SK-N-SH treated with all-trans-retinoic acid at 6 μM for 48 hours (cell line): ENCODE results near the gene TSPAN33.

Experiments used
- ARNTL ChIP-seq: fragments of 450-650 bp; formaldehyde crosslinking; IDR thresholded peaks from 2 replicates; pipeline ENCODE4 v1.5.0; 2020; ENCODE audit warnings: low read depth, mild to moderate bottlenecking, moderate library complexity, borderline replicate concordance
- BACH2 ChIP-seq: fragments of 250-450 bp; sonication (Bioruptor Pico); IDR thresholded peaks from 2 replicates; pipeline ENCODE4 v1.9.0; 2021; ENCODE audit warnings: mild to moderate bottlenecking, borderline replicate concordance
- CREB5 ChIP-seq: fragments of 250-450 bp; sonication (Bioruptor Pico); IDR thresholded peaks from 2 replicates; pipeline ENCODE4 v1.5.1; 2020; ENCODE audit warnings: low read depth, mild to moderate bottlenecking, moderate library complexity
- CSDC2 ChIP-seq: fragments of 250-450 bp; sonication (Bioruptor Pico); IDR thresholded peaks from 2 replicates; pipeline ENCODE4 v1.5.0; 2020; ENCODE audit warnings: mild to moderate bottlenecking, moderate library complexity
- GLIS3 ChIP-seq: fragments of 250-450 bp; sonication (Bioruptor Pico); IDR thresholded peaks from 2 replicates; pipeline ENCODE4 v1.5.0; 2020; ENCODE audit warnings: mild to moderate bottlenecking, moderate library complexity
- ISL1 ChIP-seq: fragments of 250-450 bp; sonication (Bioruptor Pico); IDR thresholded peaks from 2 replicates; pipeline ENCODE4 v2.1.2; 2022; ENCODE audit warnings: mild to moderate bottlenecking, moderate library complexity
- PPARA ChIP-seq: fragments of 250-450 bp; sonication (Bioruptor Pico); IDR thresholded peaks from 2 replicates; pipeline ENCODE4 v1.5.0; 2020; ENCODE audit warnings: mild to moderate bottlenecking, borderline replicate concordance
- RARB ChIP-seq: fragments of 250-450 bp; sonication (Bioruptor Pico); IDR thresholded peaks from 2 replicates; pipeline ENCODE4 v1.8.0; 2021; ENCODE audit warnings: mild to moderate bottlenecking, moderate library complexity
- SNAI2 ChIP-seq: fragments of 250-450 bp; sonication (Bioruptor Pico); IDR thresholded peaks from 2 replicates; pipeline ENCODE4 v1.5.0; 2020; ENCODE audit warnings: mild to moderate bottlenecking, moderate library complexity
- TCF4 ChIP-seq: fragments of 250-450 bp; sonication (Bioruptor Pico); IDR thresholded peaks from 2 replicates; pipeline ENCODE4 v1.8.0; 2021; ENCODE audit warnings: mild to moderate bottlenecking, moderate library complexity, borderline replicate concordance
- ZNF70 ChIP-seq: fragments of 450-650 bp; formaldehyde crosslinking; IDR thresholded peaks from 2 replicates; pipeline ENCODE4 v1.5.0; 2020; ENCODE audit warnings: mild to moderate bottlenecking, moderate library complexity
- ZNF8 ChIP-seq: fragments of 450-650 bp; formaldehyde crosslinking; IDR thresholded peaks from 2 replicates; pipeline ENCODE4 v1.5.0; 2020; ENCODE audit warnings: mild to moderate bottlenecking, moderate library complexity
- TF ChIP-seq, protein P1 (sequence below): fragments of 250-450 bp; sonication (Bioruptor Pico); IDR thresholded peaks from 2 replicates; pipeline ENCODE4 v1.8.0; 2020; ENCODE audit warnings: mild to moderate bottlenecking, moderate library complexity, borderline replicate concordance
- TF ChIP-seq, protein P2 (sequence below): fragments of 250-450 bp; sonication (Bioruptor Pico); IDR thresholded peaks from 2 replicates; pipeline ENCODE4 v1.5.0; 2020; ENCODE audit warnings: mild to moderate bottlenecking, moderate library complexity

DNA sequence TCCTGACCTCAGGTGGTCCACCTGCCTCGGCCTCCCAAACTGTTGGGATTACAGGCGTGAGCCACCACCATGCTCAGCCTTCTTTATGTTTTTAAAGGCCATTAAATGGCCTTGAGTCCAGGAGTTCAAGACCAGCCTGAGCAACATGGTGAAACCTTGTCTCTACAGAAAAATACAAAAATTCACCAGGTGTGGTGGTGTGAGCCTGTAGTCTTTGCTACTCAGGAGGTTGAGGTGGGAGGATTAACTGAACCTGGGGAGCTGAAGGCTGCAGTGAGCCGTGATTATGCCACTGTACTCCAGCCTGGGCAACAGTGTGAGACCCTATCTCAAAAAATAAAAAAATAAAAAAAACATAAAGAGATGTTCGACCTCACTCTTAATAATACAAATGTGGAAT, 54.9 kb downstream of the TSPAN33 start:
- TF ChIP-seq RARB (CRISPR knock-in tag) (no peak), ISL1 (CRISPR knock-in tag) (no peak), ZNF70 (no peak), ZNF8 (CRISPR knock-in tag) (no peak), ARNTL (no peak), PPARA (no peak), CREB5 (CRISPR knock-in tag) (no peak), CSDC2 (CRISPR knock-in tag) (no peak), SNAI2 (CRISPR knock-in tag) (no peak), TCF4 (CRISPR knock-in tag) (no peak), BACH2 (CRISPR knock-in tag) (no peak), GLIS3 (CRISPR knock-in tag) (no peak)
- TF ChIP-seq, protein P1, sequence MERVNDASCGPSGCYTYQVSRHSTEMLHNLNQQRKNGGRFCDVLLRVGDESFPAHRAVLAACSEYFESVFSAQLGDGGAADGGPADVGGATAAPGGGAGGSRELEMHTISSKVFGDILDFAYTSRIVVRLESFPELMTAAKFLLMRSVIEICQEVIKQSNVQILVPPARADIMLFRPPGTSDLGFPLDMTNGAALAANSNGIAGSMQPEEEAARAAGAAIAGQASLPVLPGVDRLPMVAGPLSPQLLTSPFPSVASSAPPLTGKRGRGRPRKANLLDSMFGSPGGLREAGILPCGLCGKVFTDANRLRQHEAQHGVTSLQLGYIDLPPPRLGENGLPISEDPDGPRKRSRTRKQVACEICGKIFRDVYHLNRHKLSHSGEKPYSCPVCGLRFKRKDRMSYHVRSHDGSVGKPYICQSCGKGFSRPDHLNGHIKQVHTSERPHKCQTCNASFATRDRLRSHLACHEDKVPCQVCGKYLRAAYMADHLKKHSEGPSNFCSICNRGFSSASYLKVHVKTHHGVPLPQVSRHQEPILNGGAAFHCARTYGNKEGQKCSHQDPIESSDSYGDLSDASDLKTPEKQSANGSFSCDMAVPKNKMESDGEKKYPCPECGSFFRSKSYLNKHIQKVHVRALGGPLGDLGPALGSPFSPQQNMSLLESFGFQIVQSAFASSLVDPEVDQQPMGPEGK: no peak
- TF ChIP-seq, protein P2, sequence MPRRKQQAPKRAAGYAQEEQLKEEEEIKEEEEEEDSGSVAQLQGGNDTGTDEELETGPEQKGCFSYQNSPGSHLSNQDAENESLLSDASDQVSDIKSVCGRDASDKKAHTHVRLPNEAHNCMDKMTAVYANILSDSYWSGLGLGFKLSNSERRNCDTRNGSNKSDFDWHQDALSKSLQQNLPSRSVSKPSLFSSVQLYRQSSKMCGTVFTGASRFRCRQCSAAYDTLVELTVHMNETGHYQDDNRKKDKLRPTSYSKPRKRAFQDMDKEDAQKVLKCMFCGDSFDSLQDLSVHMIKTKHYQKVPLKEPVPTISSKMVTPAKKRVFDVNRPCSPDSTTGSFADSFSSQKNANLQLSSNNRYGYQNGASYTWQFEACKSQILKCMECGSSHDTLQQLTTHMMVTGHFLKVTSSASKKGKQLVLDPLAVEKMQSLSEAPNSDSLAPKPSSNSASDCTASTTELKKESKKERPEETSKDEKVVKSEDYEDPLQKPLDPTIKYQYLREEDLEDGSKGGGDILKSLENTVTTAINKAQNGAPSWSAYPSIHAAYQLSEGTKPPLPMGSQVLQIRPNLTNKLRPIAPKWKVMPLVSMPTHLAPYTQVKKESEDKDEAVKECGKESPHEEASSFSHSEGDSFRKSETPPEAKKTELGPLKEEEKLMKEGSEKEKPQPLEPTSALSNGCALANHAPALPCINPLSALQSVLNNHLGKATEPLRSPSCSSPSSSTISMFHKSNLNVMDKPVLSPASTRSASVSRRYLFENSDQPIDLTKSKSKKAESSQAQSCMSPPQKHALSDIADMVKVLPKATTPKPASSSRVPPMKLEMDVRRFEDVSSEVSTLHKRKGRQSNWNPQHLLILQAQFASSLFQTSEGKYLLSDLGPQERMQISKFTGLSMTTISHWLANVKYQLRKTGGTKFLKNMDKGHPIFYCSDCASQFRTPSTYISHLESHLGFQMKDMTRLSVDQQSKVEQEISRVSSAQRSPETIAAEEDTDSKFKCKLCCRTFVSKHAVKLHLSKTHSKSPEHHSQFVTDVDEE: no peak
